ENCODE results near the gene PLA2G2F. TPM values are rescaled to one million over a fixed set of nuclear protein-coding genes. Genes with fewer than 3 reads are reported as not detected.

The PLA2G2F gene
- total RNA-seq, 1 donor from 2014 or later: not detected

DNA sequence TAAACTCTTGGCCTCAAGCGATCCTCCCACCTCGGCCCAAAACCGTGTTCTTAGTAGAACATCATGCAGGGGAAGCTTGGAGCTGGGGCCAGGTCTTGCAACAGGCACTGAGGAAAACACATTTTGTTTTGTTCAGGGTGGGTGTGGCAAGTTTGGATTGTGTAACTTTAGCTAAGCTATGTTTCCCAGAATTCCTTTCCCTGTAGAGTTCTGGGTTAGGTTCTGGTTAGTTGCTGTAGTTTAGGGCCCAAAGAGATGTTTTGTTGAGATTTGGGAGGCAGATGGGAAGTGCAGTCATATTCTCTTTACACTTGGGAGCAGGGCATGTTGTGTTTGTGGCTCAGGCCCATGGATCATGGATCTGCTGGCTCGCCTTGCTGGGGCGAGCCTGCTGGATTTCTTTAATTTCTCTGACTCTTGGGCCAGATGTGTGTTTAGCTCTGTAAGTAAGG is 45.2 kb upstream of the PLA2G2F start:
- H3K36me3 Mint-ChIP-seq (ENCODE audit: low read depth, unreplicated experiment): peaks cover 10% of the 10 kb centered on the region
- peaks cover 14% of the 10 kb centered on the region for H3K9me3 Mint-ChIP-seq (ENCODE audit: unreplicated experiment)
- no peaks in the 10 kb centered on the region for H3K27me3 Mint-ChIP-seq (ENCODE audit: unreplicated experiment)
- no peak overlapping the region for H3K4me3 Mint-ChIP-seq (ENCODE audit: unreplicated experiment)
- no peak for DNase-seq (ENCODE audit: low spot score)
- H3K4me1 Mint-ChIP-seq (ENCODE audit: unreplicated experiment): no peaks in the 10 kb centered on the region
- H3K27ac Mint-ChIP-seq (ENCODE audit: unreplicated experiment): no peak overlapping the region
- TF ChIP-seq, protein P1, sequence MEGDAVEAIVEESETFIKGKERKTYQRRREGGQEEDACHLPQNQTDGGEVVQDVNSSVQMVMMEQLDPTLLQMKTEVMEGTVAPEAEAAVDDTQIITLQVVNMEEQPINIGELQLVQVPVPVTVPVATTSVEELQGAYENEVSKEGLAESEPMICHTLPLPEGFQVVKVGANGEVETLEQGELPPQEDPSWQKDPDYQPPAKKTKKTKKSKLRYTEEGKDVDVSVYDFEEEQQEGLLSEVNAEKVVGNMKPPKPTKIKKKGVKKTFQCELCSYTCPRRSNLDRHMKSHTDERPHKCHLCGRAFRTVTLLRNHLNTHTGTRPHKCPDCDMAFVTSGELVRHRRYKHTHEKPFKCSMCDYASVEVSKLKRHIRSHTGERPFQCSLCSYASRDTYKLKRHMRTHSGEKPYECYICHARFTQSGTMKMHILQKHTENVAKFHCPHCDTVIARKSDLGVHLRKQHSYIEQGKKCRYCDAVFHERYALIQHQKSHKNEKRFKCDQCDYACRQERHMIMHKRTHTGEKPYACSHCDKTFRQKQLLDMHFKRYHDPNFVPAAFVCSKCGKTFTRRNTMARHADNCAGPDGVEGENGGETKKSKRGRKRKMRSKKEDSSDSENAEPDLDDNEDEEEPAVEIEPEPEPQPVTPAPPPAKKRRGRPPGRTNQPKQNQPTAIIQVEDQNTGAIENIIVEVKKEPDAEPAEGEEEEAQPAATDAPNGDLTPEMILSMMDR (IDR thresholded peaks at IDR 0.05; ENCODE audit: unreplicated experiment): no peak

DNA sequence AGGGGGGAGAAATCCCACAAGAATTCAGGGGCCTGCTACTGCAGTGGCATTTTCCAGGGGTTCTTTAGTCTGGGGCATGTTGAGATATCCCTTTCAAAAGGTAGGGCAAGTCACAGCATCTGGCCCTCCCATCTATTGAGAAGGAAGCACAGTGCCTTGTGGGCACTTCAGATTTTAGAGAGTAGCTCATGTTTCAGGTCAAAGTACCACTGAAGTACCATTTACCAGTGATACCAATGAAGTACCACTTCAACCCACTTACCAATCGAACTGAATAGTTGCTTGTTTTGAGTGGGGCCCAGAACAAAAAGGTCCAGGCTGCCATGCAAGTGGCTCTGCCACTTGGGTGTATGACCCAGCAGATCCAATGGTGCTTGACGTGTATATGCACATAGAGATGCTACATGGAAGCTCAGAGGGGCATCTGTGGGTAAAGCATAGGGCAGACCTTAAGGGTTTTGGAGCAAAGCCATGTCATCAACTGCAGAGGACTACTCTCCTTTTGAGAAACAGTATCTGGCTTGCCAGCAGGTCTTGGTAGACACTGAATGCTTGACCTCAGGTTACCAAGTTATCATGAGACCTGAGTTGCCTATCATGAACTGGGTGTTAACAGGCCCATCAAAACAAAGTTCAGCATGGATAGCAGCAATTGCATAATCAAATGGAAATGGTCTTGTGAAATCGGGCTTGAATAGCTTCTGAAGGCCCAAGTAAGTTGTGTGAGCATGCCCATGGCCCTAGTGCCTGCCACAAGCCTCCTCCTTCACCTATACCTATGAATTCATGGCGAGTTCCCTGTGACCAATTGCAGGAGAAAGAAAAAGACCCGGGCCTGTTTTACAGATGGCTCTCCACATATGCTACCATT is 43.3 kb upstream of the PLA2G2F start:
- Mint-ChIP-seq H3K9me3 (ENCODE audit: unreplicated experiment) (peaks cover 14% of the 10 kb centered on the region), H3K4me3 (ENCODE audit: unreplicated experiment) (no peak overlapping the region), H3K27me3 (ENCODE audit: unreplicated experiment) (no peaks in the 10 kb centered on the region), H3K4me1 (ENCODE audit: unreplicated experiment) (no peaks in the 10 kb centered on the region), H3K36me3 (ENCODE audit: low read depth, unreplicated experiment) (peaks cover 10% of the 10 kb centered on the region), H3K27ac (ENCODE audit: unreplicated experiment) (no peak overlapping the region)
- DNase-seq (ENCODE audit: low spot score): no peak
- TF ChIP-seq, protein P1 (IDR thresholded peaks at IDR 0.05; ENCODE audit: unreplicated experiment): no peak

DNA sequence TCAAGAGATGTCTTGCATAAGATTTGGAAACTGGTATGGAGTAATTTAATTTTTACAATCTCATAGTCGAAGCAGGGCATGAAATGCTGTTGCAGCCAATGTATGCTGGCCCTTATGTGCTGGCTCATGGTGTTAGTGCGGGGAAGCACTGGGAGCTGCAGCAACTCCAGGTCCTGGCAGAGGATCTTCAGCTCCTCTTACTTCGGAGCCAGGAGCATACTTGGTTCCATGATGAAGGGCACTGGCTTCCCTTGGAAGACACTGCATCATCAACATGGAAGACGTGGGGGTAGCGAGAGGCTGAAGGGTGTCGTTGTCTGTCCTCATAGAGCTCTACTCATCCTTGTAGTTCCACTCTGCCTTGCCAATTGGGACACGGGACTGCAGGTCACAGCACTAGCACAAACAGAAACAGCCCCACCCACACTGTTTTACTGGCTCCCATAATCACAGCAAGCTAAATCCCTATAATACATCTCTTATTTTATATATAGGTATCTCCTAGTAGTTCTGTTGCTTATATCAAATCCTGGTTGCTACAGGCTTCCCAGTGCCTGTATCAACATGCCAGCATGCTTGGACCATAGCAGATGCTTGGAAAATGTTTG is 42.2 kb upstream of the PLA2G2F start:
- H3K27ac Mint-ChIP-seq (ENCODE audit: unreplicated experiment): no peak overlapping the region

DNA sequence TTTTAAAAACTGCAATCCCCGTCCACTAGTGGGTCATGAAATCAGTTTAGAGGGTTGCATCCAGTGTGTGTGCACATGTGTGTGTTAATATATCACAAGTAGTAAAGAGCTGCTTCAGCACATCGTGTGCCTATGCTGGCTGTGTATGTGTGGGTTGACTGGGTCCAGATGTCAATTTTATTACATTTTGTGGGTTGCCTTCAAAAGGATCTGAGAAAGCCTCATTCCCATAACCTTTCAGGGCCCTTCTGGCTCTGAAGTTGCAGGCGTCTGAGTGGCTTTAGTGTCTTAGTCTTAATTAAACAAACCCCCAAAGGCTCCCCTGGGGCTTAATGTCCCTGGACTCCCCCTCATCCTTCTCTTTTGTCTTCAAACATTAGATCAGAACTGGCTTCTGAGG is 39.6 kb upstream of the PLA2G2F start:
- Mint-ChIP-seq H3K36me3 (ENCODE audit: low read depth, unreplicated experiment) (no peaks in the 10 kb centered on the region), H3K27me3 (ENCODE audit: unreplicated experiment) (no peaks in the 10 kb centered on the region), H3K4me3 (ENCODE audit: unreplicated experiment) (no peak overlapping the region), H3K9me3 (ENCODE audit: unreplicated experiment) (peaks cover 8% of the 10 kb centered on the region), H3K4me1 (ENCODE audit: unreplicated experiment) (peaks cover 3% of the 10 kb centered on the region), H3K27ac (ENCODE audit: unreplicated experiment) (no peak overlapping the region)
- DNase-seq (ENCODE audit: low spot score): no peak
- TF ChIP-seq, protein P1 (IDR thresholded peaks at IDR 0.05; ENCODE audit: unreplicated experiment): no peak

More for the DNA sequence above, 42.2 kb upstream of the PLA2G2F start:
- H3K36me3 Mint-ChIP-seq (ENCODE audit: low read depth, unreplicated experiment): peaks cover 10% of the 10 kb centered on the region
- no peaks in the 10 kb centered on the region for H3K27me3 Mint-ChIP-seq (ENCODE audit: unreplicated experiment)
- peaks cover 14% of the 10 kb centered on the region for H3K9me3 Mint-ChIP-seq (ENCODE audit: unreplicated experiment)
- TF ChIP-seq, protein P1 (IDR thresholded peaks at IDR 0.05; ENCODE audit: unreplicated experiment): no peak
- DNase-seq (ENCODE audit: low spot score): no peak
- no peak overlapping the region for H3K4me3 Mint-ChIP-seq (ENCODE audit: unreplicated experiment)
- H3K4me1 Mint-ChIP-seq (ENCODE audit: unreplicated experiment): peaks cover 3% of the 10 kb centered on the region
